HG02981 (cell line): ENCODE results near the gene PDPN.

Experiments
- ATAC-seq: cut with Tn5 transposase; IDR thresholded peaks from one replicate; pipeline ENCODE4 v1.9.1; 2021; ENCODE audit warnings: mild to moderate bottlenecking, moderate library complexity; ENCODE audit not compliant: unreplicated experiment

Gene PDPN

DNA sequence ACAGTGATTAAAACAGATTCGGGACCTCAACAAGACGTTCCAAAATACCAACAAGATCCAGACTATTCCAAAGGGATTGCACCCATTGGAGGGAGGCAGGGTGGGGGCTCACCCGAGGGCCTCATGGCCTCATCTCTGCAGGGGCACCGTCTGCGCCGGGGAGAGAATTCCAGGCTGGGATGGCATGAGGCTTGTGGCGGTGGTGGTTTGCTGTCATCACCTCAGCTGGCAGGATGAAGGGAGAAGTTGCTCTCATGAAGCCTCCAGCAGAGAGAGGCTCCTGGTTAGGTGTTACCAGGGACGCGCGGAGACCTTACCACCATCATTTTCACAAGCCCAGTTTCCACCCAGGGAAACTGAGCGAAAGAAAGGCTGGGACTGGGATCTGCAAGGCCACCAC lies 6.7 kb upstream of the PDPN start:
- ATAC-seq, result no peak

DNA sequence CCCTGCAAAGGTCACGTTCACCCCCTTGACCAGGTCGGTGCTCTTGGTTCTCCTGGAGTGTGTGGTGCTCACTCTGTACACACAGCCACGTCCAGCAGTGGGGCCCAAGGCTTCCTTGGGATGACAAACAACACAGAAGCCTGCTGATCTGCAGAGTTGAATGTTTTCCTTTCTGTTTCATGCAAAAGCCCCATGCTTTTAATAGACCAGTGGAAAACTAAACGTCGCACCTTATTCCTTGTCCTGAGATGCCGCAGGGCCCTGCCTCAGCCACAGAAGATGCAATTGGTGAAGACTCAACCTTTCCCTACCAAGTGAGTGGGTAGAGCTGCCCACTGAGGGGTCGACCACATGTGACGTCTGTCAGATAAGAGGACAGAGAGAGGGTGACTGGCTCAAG lies 5.8 kb upstream of the PDPN start:
- ATAC-seq, result no peak

DNA sequence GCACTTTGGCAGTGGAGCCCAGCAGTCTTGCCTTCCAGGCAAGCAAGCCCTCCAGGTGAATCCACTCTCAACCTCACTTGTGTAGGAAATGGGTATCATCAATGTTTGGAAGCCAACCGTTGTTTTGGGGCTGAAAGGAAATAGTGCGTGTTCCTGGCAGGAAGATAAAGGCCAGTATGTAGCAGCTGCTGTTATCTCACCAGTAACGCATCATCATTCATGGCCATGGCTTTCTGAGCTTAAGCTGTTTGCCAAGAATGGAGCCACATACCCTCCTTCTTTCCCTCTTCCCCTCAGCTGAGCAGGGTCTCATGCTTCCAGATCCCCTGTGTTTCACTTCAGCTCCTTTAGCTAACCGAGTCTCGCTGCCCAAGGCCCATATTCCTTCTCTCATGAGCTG lies 2.2 kb upstream of the PDPN start:
- ATAC-seq, result no peak

DNA sequence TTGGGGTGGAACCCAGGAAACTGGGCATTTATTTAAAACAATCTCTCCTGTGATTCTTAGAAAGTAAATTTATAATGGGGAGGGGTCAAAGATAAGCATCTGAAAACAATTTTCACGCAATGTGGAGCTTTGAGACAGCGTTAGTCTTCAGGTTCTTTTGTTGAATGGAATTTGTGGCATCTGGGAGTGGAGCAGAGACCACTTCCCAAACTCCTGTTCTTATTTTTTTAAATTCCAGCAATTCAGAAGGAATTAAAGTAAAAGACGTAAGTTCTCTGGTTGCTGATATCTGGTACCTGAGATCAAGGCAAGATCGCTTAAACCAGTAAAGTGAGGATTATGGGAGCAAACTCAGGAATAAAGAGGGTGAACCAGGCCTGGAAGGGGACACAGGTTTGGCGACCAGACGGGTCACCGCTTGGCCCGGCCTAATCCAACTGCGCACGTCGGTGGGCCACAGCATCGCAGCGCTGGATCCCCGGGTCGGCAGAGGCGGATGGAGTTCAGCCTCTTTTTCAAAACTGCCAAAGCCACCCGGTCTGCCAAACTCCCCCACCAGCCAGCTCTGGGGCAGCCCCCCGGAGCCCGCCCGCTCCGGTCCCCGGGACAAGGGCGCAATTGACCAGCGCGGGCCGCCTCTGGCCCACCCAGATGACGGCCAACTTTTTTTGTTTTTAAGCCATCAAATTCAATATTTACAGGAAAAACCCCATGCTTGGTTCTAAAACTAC lies 754 bp upstream of the PDPN start:
- ATAC-seq, result no peak

DNA sequence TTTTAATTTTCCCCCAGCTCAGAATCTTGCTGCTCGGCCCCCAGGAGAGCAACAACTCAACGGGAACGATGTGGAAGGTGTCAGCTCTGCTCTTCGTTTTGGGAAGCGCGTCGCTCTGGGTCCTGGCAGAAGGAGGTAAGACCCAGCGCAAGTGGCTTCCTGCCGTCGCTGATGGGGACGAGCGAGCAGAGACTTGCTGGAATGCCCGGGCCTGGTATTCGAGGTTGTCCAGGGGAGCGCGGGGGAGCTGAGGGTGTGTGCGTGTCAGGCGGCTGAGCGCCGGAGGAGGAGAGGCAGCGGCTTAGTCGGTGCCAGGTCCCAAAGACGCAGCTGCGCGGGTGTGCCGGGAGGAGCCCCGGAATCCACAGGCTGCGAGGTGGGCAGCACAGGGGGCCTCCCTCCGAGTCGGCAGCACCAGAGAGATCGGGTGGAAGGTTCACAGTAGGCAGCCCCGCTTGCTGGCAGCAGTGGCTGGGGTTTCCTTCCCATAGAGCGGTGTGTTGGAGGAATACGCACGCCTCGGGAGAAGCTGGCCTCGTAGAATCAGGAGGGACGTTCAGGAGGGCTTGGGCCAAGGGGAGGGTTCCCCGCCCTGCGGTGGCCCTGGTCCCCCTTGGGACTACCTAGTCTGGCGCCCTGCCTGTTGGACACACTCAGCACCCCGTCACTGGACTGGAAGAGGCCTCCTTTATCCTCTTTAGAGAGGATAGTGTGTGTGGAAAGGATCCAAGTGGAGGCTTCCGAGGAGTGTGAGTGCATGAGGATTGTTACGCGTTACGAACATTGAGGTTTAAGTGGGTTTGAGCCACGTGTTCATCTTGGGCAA lies 547 bp downstream of the PDPN start:
- no peak for ATAC-seq

DNA sequence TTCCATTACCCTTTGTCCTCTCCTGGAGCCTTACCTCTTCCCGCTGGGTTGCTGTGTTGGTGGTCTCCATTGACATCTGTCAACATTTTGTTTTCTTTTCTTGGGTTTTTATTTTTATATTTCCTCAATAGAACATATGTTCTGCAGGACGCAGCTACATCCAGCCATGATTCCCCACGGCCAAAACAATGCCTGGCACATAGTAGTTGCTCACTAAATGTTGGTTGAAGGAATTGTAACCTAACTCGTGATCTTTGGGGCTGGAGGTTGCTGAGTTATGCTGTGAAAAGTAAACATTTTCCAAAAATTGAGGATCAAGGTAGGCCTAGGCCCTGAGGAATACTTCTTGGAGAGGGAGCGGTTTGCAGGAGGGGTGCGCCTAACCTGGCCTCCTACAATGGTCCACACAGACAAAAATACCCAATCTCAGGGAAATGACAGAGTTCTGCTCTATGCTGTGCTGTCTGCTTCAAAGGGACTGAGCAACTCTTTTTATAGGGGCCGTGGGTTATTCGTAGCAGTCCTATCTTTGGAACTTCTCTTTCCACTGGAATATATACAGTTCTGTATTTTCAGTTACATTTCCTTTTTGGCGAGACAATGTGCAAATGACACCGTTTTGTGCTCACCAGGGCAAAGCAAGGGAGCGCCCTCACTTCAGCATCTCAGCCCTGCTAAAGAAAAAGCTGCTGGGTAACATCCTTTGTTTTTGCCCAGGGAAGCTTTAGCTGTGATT lies 1.4 kb downstream of the PDPN start:
- ATAC-seq, result no peak

DNA sequence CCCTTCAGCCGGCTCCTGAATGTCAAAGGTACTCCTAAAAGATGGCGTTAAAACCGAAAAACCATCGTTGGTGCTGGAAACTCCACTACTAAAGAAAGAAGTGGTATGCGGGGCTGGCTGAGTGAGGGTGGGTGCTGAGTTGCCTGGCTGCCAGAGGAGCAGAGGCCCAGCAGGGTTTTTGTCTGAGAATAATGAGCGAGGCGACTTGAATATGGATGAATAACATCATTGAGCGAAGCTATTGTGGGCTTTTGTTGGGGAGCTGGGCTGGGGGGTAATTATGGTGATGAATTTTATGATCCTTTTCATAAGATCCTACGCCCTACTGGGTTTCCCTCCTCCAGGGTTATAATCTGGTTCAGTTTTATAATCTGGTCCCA lies 2.0 kb downstream of the PDPN start:
- no peak for ATAC-seq

DNA sequence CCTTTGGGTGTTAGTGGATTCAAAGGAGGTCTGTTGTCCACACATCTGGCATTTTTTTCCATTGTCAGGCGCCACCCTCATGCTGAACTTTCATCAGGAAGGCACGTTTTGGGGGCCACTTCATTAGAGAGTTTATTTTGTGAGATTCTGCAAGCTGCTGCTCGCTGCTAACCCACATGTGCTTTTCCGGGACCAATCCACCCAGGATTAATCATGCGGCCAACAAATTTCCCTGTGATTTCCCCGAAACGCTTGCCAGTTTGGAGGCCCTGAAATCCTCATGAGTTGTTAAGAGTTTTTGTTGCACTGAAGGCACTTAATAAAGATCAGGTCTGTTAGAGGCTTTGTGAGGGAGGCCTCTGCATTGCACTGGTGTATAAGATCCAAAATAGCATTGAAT lies 2.4 kb downstream of the PDPN start:
- ATAC-seq, result no peak

DNA sequence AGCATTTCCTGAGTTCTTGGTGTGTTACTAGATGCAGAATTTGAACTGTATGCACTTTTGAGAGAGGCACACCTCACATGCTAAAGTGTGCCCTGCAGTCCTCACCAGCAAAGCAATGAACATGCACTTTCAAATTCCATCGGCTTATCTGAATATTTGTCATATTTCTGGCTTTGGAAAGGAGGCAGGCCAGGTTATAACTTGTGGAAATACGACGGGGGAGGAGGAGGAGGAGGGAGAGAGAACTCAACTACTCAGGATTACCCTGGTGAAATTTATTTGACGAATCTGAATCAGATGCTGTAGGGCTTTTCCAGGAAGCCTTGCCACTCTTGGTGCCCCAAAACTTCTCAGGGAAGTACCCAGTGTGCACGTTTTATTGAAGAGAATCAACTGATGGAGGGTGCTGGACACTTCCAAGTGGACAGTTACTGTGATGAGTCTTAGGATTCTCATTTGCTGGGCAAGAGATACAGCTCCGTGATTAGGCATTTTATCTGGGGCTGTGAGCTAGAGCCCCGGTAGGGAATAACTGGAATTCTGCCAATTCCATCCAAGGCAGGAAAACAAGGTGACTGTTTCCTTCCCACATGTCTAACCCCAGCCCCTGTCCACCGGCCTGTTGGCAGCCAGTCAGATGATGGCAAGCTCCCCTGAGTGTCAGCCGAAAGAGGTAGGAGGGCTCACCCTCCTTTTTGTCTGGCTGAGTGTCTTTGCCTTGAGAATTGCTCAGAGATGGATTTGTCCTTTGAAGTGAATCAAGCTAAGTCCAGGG lies 3.8 kb downstream of the PDPN start:
- no peak for ATAC-seq

DNA sequence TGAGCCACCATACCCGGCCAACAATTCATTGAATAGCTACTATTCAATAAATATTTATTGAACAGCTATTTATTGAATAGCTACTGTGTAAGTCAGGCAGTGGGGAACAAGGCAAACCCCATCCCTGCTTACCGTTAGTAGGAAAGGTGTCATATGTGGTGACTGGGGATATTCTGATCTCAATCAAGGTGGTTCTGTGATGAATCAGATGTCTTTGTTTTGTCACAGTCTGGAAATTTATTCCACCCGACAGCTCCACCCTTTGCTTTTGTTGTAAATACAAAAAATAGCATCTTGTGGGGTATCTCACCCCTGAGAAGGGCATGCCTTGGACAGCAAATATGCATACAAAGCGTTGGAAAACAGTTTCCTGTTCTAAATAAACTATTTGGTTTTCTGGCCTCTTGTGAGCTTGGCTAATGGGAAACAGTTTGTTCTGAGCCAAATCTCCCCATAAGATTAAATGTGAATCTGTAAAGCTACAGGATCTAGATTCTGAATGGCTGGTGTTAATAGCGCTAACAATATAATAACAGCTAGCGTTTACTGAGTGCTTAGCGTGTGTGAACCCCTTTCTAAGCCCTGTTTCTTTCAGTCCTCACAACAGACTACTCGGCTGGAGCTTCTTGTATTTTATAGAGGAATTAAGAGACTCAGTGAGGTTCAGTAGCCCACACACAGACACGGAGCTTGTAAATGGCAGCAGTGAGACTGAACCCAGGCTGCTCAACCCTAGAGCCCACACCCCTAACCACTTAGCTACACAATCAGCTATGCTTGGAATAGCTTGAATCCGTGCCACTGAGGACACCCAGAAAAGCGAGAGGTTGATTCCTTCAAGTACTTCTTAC lies 5.5 kb downstream of the PDPN start:
- ATAC-seq, result no peak

DNA sequence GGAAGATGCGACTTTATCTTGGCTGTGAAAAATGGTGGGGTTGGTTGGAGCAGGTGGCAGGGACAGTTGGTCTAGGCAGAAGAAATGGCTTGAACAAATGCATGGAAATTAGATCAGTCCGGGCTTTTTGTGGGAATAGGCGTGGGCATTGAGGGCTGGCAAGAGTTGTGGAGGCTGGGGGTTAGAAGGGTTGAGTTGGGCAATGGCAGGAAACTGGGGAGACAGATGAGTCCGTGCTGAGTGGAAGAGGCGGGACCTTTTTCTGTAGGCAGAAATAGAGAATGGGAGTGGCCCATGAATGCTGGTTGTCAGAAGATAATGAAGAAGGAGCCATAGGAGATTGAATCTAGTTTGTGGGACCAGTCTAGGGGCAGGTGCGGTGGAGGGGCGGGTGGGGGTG lies 6.9 kb downstream of the PDPN start:
- ATAC-seq, result no peak

DNA sequence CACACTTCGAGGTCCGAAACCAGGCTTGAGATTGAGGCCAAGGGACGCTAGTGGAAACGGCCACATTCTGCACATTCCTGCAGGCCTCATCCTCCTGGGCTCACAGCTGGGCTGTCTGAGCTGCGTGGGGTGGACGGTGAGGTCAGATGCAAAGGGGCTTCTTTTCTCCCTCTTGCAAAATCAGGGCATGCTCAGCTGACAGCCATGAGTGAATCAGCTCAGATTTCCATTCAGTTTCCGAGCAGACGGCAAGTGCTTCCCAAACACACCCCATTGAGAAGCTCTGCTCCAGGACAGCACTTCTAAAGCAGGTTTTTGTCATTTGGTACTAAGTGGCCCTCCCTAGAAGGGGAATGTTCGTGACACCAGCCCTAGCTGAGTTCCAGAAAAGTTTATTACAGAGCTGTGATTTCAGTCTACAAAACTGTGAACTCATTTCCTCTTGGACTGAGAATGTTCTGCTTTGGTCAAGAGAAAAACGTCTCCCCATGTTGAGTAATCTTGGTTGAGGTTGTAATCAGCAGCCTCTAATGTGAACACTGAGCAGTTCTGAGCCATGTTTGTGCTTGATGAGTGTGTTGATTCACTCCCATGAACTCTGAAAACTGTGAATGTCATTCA lies 10.0 kb downstream of the PDPN start:
- no peak for ATAC-seq

DNA sequence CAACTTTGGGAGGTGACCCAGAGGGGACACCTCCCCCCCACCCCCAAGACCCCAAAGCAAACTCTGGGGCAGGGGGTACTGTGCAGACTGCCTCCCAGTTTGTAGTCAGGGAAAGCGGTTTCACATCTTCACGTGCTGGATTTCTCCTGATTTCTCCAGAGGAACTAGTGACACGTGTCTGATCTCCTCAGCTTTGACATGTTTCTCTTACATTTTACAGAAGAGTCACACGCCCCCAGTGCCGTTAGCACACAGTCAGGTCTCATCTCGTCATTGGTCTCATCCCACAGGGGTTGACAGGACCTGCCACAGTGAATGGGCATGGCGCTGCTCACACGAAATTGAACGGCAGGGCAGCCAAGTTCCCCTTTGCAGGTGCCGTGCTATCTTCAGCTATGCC lies 11.8 kb downstream of the PDPN start:
- ATAC-seq, result no peak

DNA sequence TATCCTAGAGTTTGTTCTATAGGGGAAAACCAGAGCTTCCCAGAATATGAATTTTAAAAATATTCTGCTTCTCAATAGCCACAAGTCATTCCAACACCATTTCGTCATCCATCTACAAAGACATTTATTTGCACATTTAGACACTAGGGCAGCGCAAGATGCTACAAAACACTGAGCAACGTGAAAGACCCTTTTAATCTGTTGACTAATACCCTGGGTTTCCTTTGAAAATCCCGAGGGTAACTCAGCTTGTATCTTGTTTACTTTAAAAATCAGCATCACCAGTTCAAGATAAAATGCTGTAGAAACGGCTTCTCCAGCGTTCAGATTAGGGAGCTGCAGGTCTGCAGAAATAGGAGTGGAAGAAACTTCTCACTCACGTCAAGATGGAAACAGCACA lies 13.5 kb downstream of the PDPN start:
- ATAC-seq, result no peak

DNA sequence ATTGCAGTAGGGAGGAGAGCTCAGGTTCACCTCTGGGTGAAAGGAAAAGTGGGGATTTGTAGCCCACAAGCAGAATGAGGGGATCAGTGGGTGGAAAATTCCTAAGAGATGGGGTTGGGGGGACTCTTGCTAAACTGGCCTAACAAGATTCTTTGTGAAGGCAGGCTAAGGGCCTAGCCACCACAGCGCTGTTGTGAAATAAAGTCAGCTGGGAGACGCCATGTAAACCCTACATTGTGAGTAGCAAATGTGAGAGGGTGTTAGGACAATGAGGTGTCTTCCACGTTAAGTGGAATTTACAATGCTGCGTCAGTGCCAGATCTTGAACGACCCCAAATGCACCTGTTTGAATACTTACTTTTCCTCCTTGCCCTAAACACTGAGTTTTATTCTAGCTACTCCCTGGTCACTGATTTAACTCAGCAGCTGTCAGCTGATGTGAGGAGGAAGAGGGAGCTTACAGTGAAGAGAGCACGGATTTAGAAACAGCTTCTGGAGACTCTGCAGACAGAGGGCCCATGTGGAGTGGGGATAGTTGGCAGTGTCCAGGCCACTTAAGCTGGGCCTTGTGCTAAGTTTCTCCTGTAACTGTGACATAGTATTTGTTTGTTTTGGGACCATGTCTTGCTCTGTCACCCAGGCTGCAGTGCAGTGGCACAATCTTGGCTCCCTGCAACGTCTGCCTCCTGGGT lies 17.3 kb downstream of the PDPN start:
- no peak for ATAC-seq

DNA sequence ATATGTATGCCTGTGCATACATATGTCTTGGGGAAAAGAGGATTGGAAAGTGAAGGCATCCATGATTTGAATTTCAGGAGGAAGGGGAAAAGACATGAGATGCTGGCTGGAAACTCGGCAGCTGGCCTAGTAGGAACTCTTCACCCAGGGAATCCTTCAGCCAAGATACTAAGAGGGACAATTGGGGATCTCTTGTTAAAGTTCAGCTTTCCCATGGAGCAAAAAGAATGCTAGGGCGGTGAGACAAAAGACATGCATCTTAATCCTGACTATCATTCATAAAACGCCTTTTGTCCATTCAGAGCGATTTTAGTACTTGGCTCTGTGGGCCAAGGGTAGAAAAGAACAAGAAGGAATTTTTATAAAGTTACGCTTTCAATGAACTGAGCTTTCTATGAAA lies 20.5 kb downstream of the PDPN start:
- ATAC-seq, result no peak

DNA sequence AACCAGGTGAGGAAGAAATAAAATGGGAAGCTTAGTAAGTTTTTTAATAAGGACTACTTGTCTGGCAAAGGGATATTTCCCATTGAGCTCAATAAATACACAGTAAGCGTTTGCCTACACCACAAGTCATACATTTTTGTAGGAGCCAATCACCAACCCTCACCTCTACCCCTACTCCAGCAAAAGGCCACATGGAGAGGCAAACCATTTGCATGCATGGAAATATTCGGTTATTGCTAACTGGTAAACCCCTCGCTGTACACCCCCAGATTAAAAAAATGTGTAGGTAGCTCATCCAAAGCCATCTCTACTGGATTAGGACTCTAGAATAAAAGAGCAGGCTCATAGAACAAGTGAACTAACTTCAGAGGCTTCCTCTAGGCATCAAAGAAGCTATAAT lies 21.1 kb downstream of the PDPN start:
- ATAC-seq, result no peak

DNA sequence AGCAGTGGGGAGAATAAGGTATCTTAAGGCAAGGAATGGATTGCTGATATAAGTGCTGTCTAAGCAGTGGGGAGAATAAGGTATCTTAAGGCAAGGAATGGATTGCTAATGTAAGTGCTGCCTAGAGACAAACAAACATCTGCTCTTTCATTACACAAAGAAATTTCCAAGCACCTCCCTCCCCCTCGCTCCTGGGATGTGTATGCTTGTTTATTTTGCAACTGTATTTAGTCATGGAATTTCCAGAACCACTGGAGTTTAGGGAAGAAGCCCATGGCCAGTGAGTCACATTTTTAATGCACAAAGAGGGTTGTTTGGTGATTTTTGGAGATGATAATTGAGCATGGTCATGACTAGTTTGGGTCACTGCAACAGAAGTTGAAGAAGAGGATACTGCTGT lies 21.5 kb downstream of the PDPN start:
- ATAC-seq, result no peak

DNA sequence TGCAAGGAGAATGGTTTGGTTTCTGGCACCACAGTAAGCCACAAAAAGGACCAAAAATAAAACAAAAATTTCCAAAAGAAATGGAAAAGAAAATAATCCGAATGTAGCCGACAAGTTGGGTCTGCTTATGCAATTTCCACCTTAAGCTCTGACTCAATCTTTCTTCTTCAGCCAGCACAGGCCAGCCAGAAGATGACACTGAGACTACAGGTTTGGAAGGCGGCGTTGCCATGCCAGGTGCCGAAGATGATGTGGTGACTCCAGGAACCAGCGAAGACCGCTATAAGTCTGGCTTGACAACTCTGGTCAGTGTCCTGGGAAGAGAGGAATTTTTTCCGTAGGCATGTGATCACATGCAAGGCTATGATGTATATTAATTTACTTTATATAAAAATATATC lies 23.4 kb downstream of the PDPN start:
- ATAC-seq, result no peak
